AG09319 (cell line): ENCODE results near the gene GALK1.

Source experiments
- DNase-seq: peaks from one replicate; pipeline ENCODE4 v3.0.0-alpha.2; 2010; ENCODE audit warnings: low read depth; ENCODE audit errors: extremely low read depth
- TF ChIP-seq, protein P1 (sequence below): IDR thresholded peaks from 2 replicates; pipeline ENCODE4 v1.5.1; 2011; ENCODE audit warnings: low read depth, mild to moderate bottlenecking, inconsistent platforms, low read length, moderate library complexity

The GALK1 gene

DNA sequence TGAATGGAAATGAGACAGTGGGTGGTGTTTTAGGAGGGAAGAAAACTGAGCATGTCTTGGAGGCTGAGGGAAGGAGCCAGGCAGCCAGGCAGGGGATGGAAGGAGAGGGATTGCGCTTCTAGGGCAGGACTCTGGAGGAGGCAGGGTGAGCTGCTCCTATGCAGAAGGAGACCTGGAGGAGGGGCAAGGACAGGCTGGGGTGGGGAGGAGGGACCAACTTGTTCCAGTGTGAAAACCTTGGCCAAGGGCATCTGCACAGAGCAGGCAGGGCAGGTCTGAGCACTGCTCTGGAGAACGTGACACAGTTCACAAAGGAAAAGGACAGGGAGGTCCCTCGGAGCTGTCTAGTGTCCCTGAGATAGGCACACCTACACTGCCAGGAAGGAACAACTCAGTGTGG lies 5.5 kb downstream of the GALK1 start:
- DNase-seq = no peak
- TF ChIP-seq, protein P1, sequence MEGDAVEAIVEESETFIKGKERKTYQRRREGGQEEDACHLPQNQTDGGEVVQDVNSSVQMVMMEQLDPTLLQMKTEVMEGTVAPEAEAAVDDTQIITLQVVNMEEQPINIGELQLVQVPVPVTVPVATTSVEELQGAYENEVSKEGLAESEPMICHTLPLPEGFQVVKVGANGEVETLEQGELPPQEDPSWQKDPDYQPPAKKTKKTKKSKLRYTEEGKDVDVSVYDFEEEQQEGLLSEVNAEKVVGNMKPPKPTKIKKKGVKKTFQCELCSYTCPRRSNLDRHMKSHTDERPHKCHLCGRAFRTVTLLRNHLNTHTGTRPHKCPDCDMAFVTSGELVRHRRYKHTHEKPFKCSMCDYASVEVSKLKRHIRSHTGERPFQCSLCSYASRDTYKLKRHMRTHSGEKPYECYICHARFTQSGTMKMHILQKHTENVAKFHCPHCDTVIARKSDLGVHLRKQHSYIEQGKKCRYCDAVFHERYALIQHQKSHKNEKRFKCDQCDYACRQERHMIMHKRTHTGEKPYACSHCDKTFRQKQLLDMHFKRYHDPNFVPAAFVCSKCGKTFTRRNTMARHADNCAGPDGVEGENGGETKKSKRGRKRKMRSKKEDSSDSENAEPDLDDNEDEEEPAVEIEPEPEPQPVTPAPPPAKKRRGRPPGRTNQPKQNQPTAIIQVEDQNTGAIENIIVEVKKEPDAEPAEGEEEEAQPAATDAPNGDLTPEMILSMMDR = no peak

- DNase-seq = no peak
- TF ChIP-seq, protein P1 = peak; percentile 8
These were observed 6.7 kb downstream of the GALK1 start for GRCh38 chr17:75758131-75758905.

- TF ChIP-seq, protein P1 = no peak
These were observed 7.8 kb downstream of the GALK1 start for GRCh38 chr17:75757086-75757681.

DNA sequence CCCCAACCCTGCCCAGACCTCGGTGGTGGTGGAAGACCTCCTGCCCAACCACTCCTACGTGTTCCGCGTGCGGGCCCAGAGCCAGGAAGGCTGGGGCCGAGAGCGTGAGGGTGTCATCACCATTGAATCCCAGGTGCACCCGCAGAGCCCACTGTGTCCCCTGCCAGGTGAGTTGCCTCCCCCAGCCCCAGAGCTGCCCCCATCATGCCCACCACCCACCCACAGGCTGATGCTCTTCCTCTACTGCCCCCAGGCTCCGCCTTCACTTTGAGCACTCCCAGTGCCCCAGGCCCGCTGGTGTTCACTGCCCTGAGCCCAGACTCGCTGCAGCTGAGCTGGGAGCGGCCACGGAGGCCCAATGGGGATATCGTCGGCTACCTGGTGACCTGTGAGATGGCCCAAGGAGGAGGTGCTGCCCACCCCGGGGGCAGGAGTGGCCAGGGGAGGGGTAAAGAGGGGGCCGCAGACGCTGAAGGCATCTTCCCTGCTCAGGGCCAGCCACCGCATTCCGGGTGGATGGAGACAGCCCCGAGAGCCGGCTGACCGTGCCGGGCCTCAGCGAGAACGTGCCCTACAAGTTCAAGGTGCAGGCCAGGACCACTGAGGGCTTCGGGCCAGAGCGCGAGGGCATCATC lies 8.4 kb downstream of the GALK1 start:
- DNase-seq = no peak

More at GRCh38 chr17:75757086-75757681, 7.8 kb downstream of the GALK1 start:
- DNase-seq = no peak

GRCh38 chr17:75755990-75756389 lies 9.0 kb downstream of the GALK1 start:
- TF ChIP-seq, protein P1 = no peak

More for the DNA sequence above, 8.4 kb downstream of the GALK1 start:
- TF ChIP-seq, protein P1 = no peak

DNA sequence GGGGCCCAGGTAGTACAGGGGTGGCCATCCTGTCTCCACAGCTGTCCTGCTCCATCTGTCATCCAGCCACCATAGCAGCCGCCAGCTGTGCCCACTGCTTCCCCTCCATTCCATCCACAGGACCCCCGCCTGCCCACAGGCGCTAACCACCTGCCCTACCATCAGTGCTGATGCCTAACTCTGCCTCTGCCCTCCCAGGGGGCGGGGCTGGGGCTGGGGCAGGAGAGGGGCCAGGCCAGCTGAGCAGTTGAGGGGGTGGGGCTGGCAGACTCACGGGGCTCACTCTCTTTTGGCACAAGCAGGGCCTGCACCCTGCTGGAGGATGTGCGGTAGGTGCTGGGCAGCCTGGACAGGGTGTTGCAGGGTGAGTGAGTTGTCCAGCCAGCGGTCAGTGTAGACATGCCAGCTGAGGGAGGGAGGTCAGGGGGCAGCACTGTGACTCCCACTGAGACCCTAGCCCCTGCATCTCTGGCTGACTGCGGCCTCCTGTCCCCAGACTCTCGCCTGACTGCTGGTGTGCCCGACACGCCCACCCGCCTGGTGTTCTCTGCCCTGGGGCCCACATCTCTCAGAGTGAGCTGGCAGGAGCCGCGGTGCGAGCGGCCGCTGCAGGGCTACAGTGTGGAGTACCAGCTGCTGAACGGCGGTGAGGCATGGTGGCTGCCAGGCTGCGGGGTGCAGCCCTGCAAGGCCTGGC lies 9.6 kb downstream of the GALK1 start:
- TF ChIP-seq, protein P1 = no peak
- DNase-seq = no peak

More at GRCh38 chr17:75755990-75756389, 9.0 kb downstream of the GALK1 start:
- DNase-seq = no peak
